HG03135 (cell line): ENCODE measurements around the gene DAPK2.
"Not testable (repeated sequence)": the region's sequence is repeated elsewhere in the genome, so short reads cannot be mapped to it uniquely, and the experiment has no call there.

Experiments used
- ATAC-seq: cut with Tn5 transposase; IDR thresholded peaks from one replicate; pipeline ENCODE4 v1.9.1; 2021; ENCODE audit warnings: mild to moderate bottlenecking, moderate library complexity; ENCODE audit not compliant: unreplicated experiment

The DAPK2 gene

GRCh38 chr15:63979262-63979793, 67.0 kb downstream of the DAPK2 start:
- ATAC-seq, result no peak

GRCh38 chr15:63978511-63979261, 67.6 kb downstream of the DAPK2 start:
- ATAC-seq, result no peak

GRCh38 chr15:63977119-63977518, 69.2 kb downstream of the DAPK2 start:
- ATAC-seq, result no peak

GRCh38 chr15:63974021-63974420, 72.3 kb downstream of the DAPK2 start:
- ATAC-seq, result no peak

- no peak for ATAC-seq
Observed at GRCh38 chr15:63973212-63974009, 72.9 kb downstream of the DAPK2 start.

GRCh38 chr15:63972801-63973200, 73.5 kb downstream of the DAPK2 start:
- no peak for ATAC-seq

- ATAC-seq, result no peak
Observed at GRCh38 chr15:63971904-63972303, 74.4 kb downstream of the DAPK2 start.

GRCh38 chr15:63971427-63971805, 74.9 kb downstream of the DAPK2 start:
- ATAC-seq, result peak; percentile 29

- ATAC-seq, result peak; percentile 96
Observed at GRCh38 chr15:63970621-63971426, 75.5 kb downstream of the DAPK2 start.

- ATAC-seq, result peak; percentile 3
Observed at GRCh38 chr15:63969652-63970421, 76.4 kb downstream of the DAPK2 start.

GRCh38 chr15:63968700-63969099, 77.6 kb downstream of the DAPK2 start:
- no peak for ATAC-seq

GRCh38 chr15:63968122-63968524, 78.2 kb downstream of the DAPK2 start:
- ATAC-seq, result no peak

GRCh38 chr15:63967616-63968015, 78.7 kb downstream of the DAPK2 start:
- ATAC-seq, result no peak

- ATAC-seq, result not testable (repeated sequence)
Observed at GRCh38 chr15:63962947-63963721, 83.2 kb downstream of the DAPK2 start.

- no peak for ATAC-seq
Observed at GRCh38 chr15:63953524-63953923, 92.8 kb downstream of the DAPK2 start.

- ATAC-seq, result no peak
Observed at GRCh38 chr15:63950911-63951481, 95.3 kb downstream of the DAPK2 start.

GRCh38 chr15:63948971-63949370, 97.3 kb downstream of the DAPK2 start:
- ATAC-seq, result no peak

GRCh38 chr15:63948436-63948835, 97.8 kb downstream of the DAPK2 start:
- ATAC-seq, result no peak

- ATAC-seq, result no peak
Observed at GRCh38 chr15:63947228-63947627, 99.1 kb downstream of the DAPK2 start.
